ENCODE measurements around the gene GDF9.

The GDF9 gene

DNA sequence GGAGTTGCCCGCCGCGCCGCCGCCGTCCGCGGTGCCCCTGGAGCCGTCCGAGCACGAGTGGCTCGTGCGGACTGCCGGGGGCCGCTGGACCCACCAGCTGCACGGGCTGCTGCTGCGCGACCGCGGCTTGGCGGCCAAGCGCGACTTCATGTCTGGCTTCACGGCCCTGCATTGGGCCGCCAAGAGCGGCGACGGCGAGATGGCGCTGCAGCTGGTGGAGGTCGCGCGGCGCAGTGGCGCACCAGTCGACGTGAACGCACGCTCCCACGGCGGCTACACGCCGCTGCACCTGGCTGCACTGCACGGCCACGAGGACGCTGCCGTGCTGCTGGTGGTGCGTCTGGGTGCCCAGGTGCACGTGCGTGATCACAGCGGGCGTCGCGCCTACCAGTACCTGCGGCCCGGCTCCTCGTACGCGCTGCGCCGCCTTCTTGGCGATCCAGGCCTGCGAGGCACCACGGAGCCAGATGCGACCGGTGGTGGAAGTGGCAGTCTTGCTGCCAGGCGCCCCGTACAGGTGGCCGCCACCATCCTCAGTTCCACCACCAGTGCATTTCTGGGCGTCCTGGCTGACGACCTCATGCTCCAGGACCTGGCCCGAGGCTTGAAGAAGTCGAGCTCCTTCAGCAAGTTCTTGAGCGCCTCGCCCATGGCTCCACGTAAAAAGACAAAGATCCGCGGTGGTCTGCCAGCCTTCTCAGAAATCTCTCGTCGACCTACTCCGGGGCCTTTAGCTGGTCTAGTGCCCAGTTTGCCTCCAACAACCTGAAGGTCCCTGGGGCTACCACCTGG is 51.6 kb downstream of the GDF9 start:
- DNase-seq (ENCODE audit: low read depth in 1 of 2, low spot score in 1 of 2) = no peak
- Histone ChIP-seq H3K27ac (replicated peaks) (no peak overlapping the region), H3K27me3 (ENCODE audit: insufficient read depth, poor library complexity, severe bottlenecking) (peaks cover 2% of the 10 kb centered on the region), H3K4me3 (replicated peaks; ENCODE audit: insufficient read depth, low read length) (no peak overlapping the region)
- no peak for TF ChIP-seq POLR2AphosphoS5 (IDR thresholded peaks at IDR 0.05; ENCODE audit: low read depth)
- no peak for TF ChIP-seq SPI1 (IDR thresholded peaks at IDR 0.05; ENCODE audit: borderline replicate concordance, low read depth)
- no peak for TF ChIP-seq GABPA (IDR thresholded peaks at IDR 0.05; ENCODE audit: low read depth)
- TF ChIP-seq, protein P1, sequence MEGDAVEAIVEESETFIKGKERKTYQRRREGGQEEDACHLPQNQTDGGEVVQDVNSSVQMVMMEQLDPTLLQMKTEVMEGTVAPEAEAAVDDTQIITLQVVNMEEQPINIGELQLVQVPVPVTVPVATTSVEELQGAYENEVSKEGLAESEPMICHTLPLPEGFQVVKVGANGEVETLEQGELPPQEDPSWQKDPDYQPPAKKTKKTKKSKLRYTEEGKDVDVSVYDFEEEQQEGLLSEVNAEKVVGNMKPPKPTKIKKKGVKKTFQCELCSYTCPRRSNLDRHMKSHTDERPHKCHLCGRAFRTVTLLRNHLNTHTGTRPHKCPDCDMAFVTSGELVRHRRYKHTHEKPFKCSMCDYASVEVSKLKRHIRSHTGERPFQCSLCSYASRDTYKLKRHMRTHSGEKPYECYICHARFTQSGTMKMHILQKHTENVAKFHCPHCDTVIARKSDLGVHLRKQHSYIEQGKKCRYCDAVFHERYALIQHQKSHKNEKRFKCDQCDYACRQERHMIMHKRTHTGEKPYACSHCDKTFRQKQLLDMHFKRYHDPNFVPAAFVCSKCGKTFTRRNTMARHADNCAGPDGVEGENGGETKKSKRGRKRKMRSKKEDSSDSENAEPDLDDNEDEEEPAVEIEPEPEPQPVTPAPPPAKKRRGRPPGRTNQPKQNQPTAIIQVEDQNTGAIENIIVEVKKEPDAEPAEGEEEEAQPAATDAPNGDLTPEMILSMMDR (IDR thresholded peaks at IDR 0.05; ENCODE audit: insufficient read depth, low read length) = no peak
- TF ChIP-seq, protein P2, sequence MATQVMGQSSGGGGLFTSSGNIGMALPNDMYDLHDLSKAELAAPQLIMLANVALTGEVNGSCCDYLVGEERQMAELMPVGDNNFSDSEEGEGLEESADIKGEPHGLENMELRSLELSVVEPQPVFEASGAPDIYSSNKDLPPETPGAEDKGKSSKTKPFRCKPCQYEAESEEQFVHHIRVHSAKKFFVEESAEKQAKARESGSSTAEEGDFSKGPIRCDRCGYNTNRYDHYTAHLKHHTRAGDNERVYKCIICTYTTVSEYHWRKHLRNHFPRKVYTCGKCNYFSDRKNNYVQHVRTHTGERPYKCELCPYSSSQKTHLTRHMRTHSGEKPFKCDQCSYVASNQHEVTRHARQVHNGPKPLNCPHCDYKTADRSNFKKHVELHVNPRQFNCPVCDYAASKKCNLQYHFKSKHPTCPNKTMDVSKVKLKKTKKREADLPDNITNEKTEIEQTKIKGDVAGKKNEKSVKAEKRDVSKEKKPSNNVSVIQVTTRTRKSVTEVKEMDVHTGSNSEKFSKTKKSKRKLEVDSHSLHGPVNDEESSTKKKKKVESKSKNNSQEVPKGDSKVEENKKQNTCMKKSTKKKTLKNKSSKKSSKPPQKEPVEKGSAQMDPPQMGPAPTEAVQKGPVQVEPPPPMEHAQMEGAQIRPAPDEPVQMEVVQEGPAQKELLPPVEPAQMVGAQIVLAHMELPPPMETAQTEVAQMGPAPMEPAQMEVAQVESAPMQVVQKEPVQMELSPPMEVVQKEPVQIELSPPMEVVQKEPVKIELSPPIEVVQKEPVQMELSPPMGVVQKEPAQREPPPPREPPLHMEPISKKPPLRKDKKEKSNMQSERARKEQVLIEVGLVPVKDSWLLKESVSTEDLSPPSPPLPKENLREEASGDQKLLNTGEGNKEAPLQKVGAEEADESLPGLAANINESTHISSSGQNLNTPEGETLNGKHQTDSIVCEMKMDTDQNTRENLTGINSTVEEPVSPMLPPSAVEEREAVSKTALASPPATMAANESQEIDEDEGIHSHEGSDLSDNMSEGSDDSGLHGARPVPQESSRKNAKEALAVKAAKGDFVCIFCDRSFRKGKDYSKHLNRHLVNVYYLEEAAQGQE (IDR thresholded peaks at IDR 0.05; ENCODE audit: insufficient replicate concordance, low read depth) = no peak

- TF ChIP-seq POLR2AphosphoS5 (IDR thresholded peaks at IDR 0.05; ENCODE audit: low read depth) (no peak), SPI1 (IDR thresholded peaks at IDR 0.05; ENCODE audit: borderline replicate concordance, low read depth) (no peak), GABPA (IDR thresholded peaks at IDR 0.05; ENCODE audit: low read depth) (no peak)
- TF ChIP-seq, protein P2 (IDR thresholded peaks at IDR 0.05; ENCODE audit: insufficient replicate concordance, low read depth) = no peak
- TF ChIP-seq, protein P1 (IDR thresholded peaks at IDR 0.05; ENCODE audit: insufficient read depth, low read length) = no peak
- H3K27me3 ChIP-seq (ENCODE audit: insufficient read depth, poor library complexity, severe bottlenecking) = peaks cover 2% of the 10 kb centered on the region
- no peak for DNase-seq (ENCODE audit: low read depth in 1 of 2, low spot score in 1 of 2)
- H3K27ac ChIP-seq (replicated peaks) = no peak overlapping the region
- H3K4me3 ChIP-seq (replicated peaks; ENCODE audit: insufficient read depth, low read length) = no peak overlapping the region; the same call in 1 of the 2 replicates
These were observed 52.4 kb downstream of the GDF9 start for GRCh38 chr5:132813599-132814502.

- DNase-seq (ENCODE audit: low read depth in 1 of 2, low spot score in 1 of 2) = no peak
These were observed 53.3 kb downstream of the GDF9 start, which contains the start of gene SOWAHA for GRCh38 chr5:132812781-132813598. Gene SOWAHA, plus strand, starts transcription at chr5:132813302. Its CDS starts 320 bp downstream, at chr5:132813622.

More at GRCh38 chr5:132812781-132813598, 53.3 kb downstream of the GDF9 start, which contains the start of gene SOWAHA:
- Histone ChIP-seq H3K4me3 (replicated peaks; ENCODE audit: insufficient read depth, low read length) (no peak within 1 kb of the TSS; the same call in 1 of the 2 replicates), H3K27me3 (ENCODE audit: insufficient read depth, poor library complexity, severe bottlenecking) (peaks cover 2% of the 10 kb centered on the region), H3K27ac (replicated peaks) (no peak within 1 kb of the TSS)
- TF ChIP-seq SPI1 (IDR thresholded peaks at IDR 0.05; ENCODE audit: borderline replicate concordance, low read depth) = no peak
- TF ChIP-seq, protein P2 (IDR thresholded peaks at IDR 0.05; ENCODE audit: insufficient replicate concordance, low read depth) = no peak
- TF ChIP-seq GABPA (IDR thresholded peaks at IDR 0.05; ENCODE audit: low read depth) = no peak
- TF ChIP-seq POLR2AphosphoS5 (IDR thresholded peaks at IDR 0.05; ENCODE audit: low read depth) = no peak
- TF ChIP-seq, protein P1 (IDR thresholded peaks at IDR 0.05; ENCODE audit: insufficient read depth, low read length) = no peak
